NCI-H1105 treated with DMSO at 0.1 percent for 48 hours (cell line): ENCODE data around the gene STX18.

Experiments used
- DNase-seq: peaks from one replicate; lab custom pipeline; 2025; lab: John Stamatoyannopoulos, UW

Gene STX18

DNA sequence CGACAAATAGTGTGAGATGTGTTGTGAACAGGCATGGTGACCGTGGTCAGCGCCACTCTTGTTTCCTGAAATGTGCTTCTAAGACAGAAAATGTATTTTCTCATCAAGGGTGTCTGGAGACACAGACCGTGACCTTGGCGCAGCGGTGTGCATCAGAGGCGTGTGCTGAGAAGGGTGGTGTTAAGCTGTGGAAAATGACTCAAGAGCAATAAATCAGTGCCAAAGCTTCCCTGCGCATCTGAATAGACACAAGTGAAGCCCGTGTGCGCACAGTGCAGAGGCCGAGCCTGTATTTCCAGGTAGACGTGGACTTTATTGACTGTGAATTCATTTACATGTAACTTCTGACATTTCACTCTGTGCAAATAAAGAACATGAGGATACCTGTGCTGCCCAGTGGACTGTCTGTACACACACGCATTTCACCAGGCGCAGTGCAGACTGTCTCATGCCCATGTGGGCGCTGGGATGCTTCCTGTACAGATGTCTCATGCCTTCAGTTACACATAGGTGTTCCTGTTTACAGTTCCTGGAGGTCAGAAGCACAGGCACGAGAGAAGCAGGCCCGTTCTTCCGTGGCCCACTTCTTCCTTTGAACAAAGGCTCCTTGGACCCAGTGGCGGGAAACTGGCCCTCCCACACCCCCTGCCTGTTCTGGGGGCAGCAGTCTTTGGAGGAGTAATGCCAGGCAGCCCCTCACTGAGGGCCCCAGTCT lies 123.0 kb downstream of the STX18 start:
- DNase-seq, result no peak

DNA sequence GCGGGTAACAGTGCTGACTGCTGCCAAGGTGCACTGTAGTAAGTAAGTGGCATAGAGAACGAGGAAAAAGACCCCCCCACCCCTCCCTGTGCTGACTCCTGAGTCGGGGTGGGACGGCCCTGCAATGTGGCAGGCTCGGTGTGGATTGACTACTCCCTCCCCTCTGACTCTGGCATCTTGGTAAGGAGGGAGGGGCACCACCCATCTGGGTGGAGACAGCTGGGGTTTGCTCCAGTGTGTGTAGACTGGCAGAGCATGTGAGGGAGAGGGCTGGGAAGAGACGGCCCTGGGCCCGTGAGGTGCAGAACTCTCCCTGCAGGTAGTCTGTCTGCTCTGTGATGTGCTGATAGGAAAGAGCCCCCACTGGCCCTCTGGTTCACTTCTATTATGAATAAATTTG lies 124.0 kb downstream of the STX18 start:
- no peak for DNase-seq

GRCh38 chr4:4416981-4417380 lies 124.9 kb downstream of the STX18 start:
- no peak for DNase-seq

- no peak for DNase-seq
These were observed 125.7 kb downstream of the STX18 start for GRCh38 chr4:4415806-4416805.

DNA sequence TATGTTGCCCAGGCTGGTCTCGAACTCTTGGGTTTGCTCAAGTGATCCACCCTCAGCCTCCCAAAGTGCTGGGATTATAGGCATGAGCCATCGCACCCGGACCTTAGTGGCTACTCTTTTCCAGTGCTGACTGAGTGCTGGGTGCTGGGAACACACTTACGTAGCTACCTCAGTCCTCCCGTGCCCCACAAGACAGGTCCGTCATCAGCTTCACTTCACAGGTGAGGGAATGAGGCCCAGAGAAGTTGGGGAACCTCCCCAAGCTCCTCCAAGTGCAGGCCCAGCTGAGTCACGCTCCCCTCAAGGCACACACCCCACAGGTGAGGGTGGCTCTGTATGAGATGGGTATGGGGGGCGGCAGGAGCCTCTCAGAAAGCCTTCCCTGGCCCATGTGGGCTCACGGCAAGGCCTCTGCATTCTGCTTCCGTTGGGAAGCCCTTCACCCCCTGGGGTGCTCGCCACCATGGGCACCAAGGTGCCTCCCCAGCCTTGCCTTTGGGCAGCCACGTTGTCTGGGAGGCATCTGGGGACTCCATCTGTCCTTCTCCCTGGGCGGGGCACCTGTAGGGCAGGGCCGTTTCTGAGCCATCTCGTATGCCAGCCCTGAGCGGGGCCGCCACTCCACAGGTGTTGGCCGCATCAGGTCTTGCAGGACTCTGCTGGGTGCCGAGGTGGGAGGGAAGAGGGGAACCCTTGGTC lies 126.6 kb downstream of the STX18 start:
- no peak for DNase-seq

GRCh38 chr4:4413806-4414205 lies 128.0 kb downstream of the STX18 start:
- no peak for DNase-seq

DNA sequence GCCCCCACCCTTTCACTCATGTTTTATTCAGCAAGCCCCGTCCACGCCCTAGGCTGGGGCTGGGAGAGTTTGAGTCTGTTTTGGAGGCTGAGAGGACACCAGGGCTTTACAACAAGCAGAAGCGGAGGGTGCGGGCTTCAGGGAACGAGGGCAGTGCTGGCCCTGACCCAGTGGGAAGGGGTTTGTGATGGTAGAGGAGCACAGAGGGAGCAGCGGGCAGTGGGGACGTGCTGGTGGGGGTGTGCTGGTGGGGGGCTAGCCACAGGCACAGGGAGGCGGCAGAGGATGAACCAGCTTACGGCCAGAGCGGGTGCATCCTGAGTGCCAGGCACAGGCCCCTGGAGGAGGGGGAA lies 128.5 kb downstream of the STX18 start:
- DNase-seq, result no peak

DNA sequence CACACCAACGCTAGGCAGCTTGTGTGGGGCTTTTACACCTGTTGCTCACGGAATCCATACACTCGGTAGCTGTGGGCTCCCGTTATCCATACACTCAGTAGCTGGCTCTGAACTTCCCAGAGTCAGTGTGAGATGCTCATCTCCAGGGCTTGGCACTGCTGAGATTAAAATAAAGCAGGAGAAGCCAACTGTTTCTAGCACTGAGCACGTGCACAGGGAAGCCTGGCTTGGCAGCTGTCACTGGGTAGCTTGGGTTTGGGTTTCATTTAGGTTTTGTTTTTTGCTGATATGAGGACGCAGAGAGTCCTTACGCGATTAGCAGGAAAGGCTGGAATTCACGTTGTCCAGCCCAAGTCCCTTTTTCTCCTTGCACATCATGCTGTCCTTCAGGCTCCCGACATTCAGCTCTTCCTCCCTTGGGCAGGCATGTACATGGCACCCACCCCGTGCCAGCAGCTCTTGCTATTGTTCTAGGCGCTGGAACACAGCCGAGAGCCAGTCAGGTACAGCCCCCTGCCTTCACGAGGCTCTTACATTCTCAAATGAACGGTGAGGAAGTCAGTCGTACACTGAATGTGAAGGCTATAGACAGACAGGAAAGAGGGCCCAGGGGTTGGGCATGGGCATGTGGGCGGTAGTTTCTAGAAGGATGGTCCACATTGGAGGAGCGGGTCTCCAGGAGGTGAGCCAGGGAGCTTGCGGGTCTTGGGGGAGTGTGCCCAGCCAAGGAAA lies 129.0 kb downstream of the STX18 start:
- no peak for DNase-seq

- no peak for DNase-seq
These were observed 129.9 kb downstream of the STX18 start for GRCh38 chr4:4411906-4412305.

DNA sequence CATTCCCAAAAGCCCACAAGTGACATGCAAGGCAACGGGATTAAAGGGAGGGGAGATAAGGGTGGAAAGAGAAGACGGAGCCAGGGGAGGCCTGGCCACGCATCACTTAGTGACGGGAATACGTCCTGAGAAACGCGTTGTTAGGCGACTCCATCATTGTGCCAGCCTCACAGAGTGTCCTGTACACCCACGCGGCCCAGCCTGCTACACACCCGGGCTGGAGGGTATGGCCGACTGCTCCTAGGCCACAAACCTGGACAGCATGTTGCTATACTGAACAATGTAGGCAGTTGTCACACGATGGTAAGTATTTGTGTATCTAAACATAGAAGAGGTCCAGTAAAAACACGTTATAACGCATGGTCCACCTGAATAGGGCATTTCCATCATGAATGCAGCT lies 131.6 kb downstream of the STX18 start:
- no peak for DNase-seq

DNA sequence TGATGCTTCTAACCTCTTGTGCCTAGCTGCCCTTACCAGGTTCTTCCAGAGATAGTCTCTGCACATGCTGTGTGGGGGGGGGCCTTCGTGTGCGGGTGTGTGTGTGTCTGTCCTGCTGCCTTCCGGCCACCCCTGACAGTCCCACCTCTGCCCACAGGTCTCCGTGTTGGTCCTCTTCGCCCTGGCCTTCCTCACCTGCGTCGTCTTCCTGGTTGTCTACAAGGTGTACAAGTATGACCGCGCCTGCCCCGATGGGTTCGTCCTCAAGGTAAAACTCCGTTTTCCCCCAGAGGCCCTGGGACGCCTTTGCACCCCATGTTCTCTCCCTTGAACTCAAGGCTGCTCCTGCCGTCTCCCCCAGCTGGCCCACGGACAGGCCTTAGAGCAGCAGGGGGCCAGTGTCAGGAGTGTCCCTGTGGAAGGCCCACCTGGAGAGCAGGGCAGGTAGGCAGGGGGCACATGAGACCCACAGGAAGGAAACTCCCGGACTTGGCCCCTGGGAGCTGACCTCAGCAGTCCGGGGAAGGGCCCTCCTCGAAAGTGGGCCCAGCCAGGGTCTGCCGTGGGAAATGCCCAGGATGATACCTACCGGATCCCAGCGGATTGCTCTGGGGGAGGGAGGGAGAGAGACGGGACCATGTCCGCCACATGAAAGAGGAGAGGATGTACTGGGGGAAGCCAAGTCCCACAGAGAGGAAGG lies 132.3 kb downstream of the STX18 start:
- DNase-seq, result no peak

DNA sequence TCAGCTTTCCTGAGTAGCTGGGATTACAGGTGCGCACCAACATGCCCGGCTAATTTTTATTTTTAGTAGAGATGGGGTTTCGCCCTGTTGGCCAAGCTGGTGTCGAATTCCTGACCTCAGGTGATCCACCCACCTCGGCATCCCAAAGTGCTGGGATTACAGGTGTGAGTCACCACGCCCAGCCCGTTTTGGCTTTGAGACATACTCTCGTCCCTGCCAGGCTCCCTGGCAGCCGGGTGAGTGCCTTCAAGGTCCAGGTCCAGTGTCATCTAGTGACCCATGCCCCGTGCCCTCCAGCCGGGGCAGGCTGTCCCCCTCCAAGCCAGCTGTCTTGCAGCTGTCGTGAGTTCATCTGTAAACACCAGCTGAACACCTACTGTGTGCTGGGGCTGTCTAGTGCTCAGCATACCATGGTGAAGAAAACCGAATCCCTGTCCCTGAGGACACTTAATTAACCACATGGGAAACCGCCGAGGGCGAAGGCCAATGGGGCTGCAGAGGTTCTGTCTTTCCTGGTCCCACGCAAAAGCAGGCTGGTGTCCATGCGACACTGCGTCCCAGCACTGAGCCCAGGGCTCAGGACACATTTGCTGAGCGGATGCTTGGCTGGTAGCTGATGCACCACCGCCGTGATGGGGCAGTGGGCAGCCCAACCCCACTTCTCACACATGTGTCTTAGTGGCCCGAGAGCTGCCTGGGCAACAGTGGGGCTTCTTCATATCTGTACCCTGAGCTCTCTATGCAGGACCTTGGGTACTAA lies 133.1 kb downstream of the STX18 start:
- DNase-seq, result no peak

GRCh38 chr4:4408132-4408523 lies 133.7 kb downstream of the STX18 start:
- DNase-seq, result no peak

GRCh38 chr4:4407299-4408131 lies 134.3 kb downstream of the STX18 start:
- no peak for DNase-seq

GRCh38 chr4:4406455-4407298 lies 135.2 kb downstream of the STX18 start:
- no peak for DNase-seq

DNA sequence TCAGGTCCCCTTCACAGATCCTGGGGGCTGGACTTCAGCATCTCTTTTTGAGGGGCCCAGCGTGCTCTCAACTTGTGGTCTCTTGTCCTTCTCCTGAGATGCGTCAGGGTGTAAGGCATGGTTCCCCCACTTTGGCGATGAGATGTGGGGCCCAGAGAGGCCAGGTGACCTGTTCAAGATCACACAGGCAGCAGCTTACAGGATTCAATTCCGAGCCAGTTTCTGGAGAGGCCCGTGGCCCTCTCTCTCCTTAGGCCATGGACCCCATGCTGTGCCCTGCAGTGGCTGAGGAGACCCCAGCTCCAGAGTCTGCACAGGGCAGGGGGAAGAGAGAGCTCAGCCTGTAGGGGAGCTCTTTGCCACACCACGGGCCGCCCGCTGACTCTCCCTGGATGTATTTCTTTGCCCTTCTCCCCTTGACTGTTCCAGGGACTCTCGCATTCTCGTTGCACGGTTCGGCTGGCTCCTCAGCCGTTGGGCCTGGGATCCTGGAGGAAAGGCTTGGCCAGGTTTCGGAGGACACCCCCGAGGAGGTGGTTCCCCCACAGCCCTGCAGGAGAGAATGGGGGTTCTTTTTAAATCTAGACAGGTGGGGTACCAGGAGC lies 136.4 kb downstream of the STX18 start:
- DNase-seq, result no peak

DNA sequence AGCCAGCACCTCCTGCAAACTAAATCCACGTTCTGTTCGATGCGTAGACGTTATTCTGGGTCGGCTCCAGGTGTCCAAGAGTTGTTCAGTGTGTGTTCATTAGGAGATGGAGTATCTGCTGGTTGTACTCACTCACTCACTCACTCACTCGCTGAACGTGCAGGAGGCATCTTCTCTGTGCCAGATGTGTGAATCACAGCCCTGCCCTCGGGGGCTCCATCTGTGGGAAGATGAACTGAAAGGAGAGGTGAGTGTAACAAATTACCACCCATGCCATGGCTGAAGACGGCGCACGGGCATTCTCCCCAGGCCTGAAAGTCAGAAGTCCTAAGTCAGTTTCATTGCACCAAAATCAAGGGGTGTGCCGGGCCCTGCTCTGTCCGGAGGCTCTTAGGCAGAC lies 138.9 kb downstream of the STX18 start:
- no peak for DNase-seq

DNA sequence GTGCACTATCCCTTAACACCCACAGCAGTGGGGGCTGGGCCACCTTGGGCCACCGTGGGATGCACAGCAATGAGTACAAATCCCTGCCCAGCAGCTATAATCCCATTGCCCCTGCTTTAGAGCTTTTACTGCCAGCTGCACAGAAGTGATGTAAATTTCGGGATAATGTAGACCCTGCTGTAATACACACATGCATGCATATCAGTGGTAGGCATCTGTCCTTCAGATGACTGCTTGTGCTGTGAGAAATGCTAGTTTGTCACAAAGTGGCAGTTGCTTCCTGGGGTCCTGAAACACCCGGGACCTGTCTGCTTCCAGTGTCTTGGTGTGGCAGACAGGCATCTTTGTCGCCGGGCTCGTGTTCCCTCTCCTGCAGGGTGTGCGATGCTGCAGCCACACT lies 140.8 kb downstream of the STX18 start:
- DNase-seq, result no peak
